ENCODE data around the gene HTR3B. TPM values are rescaled to one million over a fixed set of nuclear protein-coding genes. Genes with fewer than 3 reads are reported as not detected.

The HTR3B gene
- polyA plus RNA-seq, 3 donors: 0.04 to 0.14 TPM; not detected in 1

GRCh38 chr11:113991718-113992458, 87.3 kb downstream of the HTR3B start:
- Mint-ChIP-seq H3K9me3 (peaks cover 0 to 2% (median 0%) of the 10 kb centered on the region in 7 donors), H3K36me3 (no peaks in the 10 kb centered on the region)

GRCh38 chr11:113992459-113993110, 88.0 kb downstream of the HTR3B start:
- no peak overlapping the region for H3K27ac ChIP-seq (ENCODE audit: low read depth in 1 of 2, low read length in 2 of 2)
- Mint-ChIP-seq H3K27me3 (ENCODE audit: low read depth in 3 of 3) (peaks cover 9 to 18% (median 18%) of the 10 kb centered on the region in 3 donors), H3K4me3 (no peak overlapping the region), H3K9me3 (peaks cover 0 to 2% (median 0%) of the 10 kb centered on the region in 7 donors), H3K4me1 (no peaks in the 10 kb centered on the region), H3K27ac (no peak overlapping the region), H3K36me3 (no peaks in the 10 kb centered on the region)
- no peaks in the 10 kb centered on the region for H4K20me1 ChIP-seq (ENCODE audit: insufficient read depth, low read length)
- no peak overlapping the region for H3K9ac ChIP-seq (ENCODE audit: insufficient read depth, low read length, poor library complexity, severe bottlenecking)
- no peak overlapping the region for H3K4me2 ChIP-seq (replicated peaks; ENCODE audit: extremely low read depth, low read length, poor library complexity, severe bottlenecking)
- H3K79me2 ChIP-seq (ENCODE audit: insufficient read depth, low read length): no peaks in the 10 kb centered on the region
- H3K4me1 ChIP-seq (ENCODE audit: control insufficient read depth in 1 of 2, insufficient read depth in 2 of 2, low read length in 2 of 2): no peaks in the 10 kb centered on the region
- no peaks in the 10 kb centered on the region for H3K9me3 ChIP-seq (replicated peaks in 1 of 2; ENCODE audit: control insufficient read depth in 1 of 2, insufficient read depth in 1 of 2, low read length in 2 of 2)
- no peak overlapping the region for H3K4me3 ChIP-seq (replicated peaks in 1 of 3; ENCODE audit: low read depth in 2 of 3, low read length in 3 of 3)
- no peak for TF ChIP-seq CTCF (IDR thresholded peaks at IDR 0.05)
- intact Hi-C loops (cut with micrococcal nuclease): no loop called here
- H3K36me3 ChIP-seq (replicated peaks in 1 of 2; ENCODE audit: control insufficient read depth in 1 of 2, insufficient read depth in 2 of 2, low read length in 2 of 2): no peaks in the 10 kb centered on the region
- no peak for DNase-seq
- no peak overlapping the region for H2AFZ ChIP-seq (ENCODE audit: insufficient read depth, low read depth, low read length, poor library complexity, severe bottlenecking)
- 43% methylated on average over 1 of the region's 7 CpGs for WGBS (ENCODE audit: insufficient coverage)
- peaks cover 0 to 5% of the 10 kb centered on the region in 2 donors for H3K27me3 ChIP-seq (ENCODE audit: control insufficient read depth in 2 of 2, insufficient read depth in 2 of 2, low read length in 2 of 2)

More at GRCh38 chr11:113991718-113992458, 87.3 kb downstream of the HTR3B start:
- DNase-seq: no peak
- TF ChIP-seq CTCF (IDR thresholded peaks at IDR 0.05): no peak
- H3K36me3 ChIP-seq (replicated peaks in 1 of 2; ENCODE audit: control insufficient read depth in 1 of 2, insufficient read depth in 2 of 2, low read length in 2 of 2): no peaks in the 10 kb centered on the region
- H4K20me1 ChIP-seq (ENCODE audit: insufficient read depth, low read length): no peaks in the 10 kb centered on the region
- Mint-ChIP-seq H3K4me1 (no peaks in the 10 kb centered on the region), H3K27me3 (ENCODE audit: low read depth in 3 of 3) (peaks cover 9 to 18% (median 18%) of the 10 kb centered on the region in 3 donors), H3K27ac (no peak overlapping the region), H3K4me3 (no peak overlapping the region)
- H3K9me3 ChIP-seq (replicated peaks in 1 of 2; ENCODE audit: control insufficient read depth in 1 of 2, insufficient read depth in 1 of 2, low read length in 2 of 2): no peaks in the 10 kb centered on the region
- 63% methylated on average over 6 of the region's 7 CpGs for WGBS (ENCODE audit: insufficient coverage)
- no peak overlapping the region for H2AFZ ChIP-seq (ENCODE audit: insufficient read depth, low read depth, low read length, poor library complexity, severe bottlenecking)
- no peak overlapping the region for H3K9ac ChIP-seq (ENCODE audit: insufficient read depth, low read length, poor library complexity, severe bottlenecking)
- peaks cover 0 to 5% of the 10 kb centered on the region in 2 donors for H3K27me3 ChIP-seq (ENCODE audit: control insufficient read depth in 2 of 2, insufficient read depth in 2 of 2, low read length in 2 of 2)
- H3K4me2 ChIP-seq (replicated peaks; ENCODE audit: extremely low read depth, low read length, poor library complexity, severe bottlenecking): no peak overlapping the region
- no peaks in the 10 kb centered on the region for H3K79me2 ChIP-seq (ENCODE audit: insufficient read depth, low read length)
- no peaks in the 10 kb centered on the region for H3K4me1 ChIP-seq (ENCODE audit: control insufficient read depth in 1 of 2, insufficient read depth in 2 of 2, low read length in 2 of 2)
- no peak overlapping the region for H3K27ac ChIP-seq (ENCODE audit: low read depth in 1 of 2, low read length in 2 of 2)
- intact Hi-C loops (cut with micrococcal nuclease): no loop called here
- no peak overlapping the region for H3K4me3 ChIP-seq (replicated peaks in 1 of 3; ENCODE audit: low read depth in 2 of 3, low read length in 3 of 3)

Data from CD14-positive monocyte (primary cell).